Measurements from ENCODE around the gene UIMC1.

The UIMC1 gene

DNA sequence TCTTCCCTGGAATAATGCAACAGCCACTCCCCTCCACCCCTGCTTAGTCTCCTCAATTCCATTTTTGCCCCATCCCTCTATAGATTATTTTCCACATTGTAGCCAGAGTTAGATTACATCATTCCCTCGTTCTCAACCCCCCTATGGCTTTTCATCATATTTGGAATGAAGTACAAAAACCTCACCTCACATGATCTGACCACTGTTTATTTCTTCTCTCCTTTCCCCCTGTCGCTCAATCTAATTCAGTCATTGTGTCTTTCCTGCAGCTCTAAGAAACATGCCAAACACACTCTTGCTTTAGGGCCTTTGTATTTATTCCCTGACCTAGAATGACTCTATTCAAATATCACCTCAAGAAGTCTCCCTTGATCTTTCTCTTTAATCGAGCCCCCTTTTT lies 84.9 kb downstream of the UIMC1 start:
- Histone ChIP-seq H3K36me3 (ENCODE audit: control insufficient read depth, low read depth, low read length) (peaks cover 5% of the 10 kb centered on the region), H3K4me1 (ENCODE audit: control insufficient read depth, low read depth, low read length) (no peaks in the 10 kb centered on the region), H3K4me3 (ENCODE audit: low read length) (no peak overlapping the region), H3K27me3 (ENCODE audit: control insufficient read depth, insufficient read depth, low read length) (no peaks in the 10 kb centered on the region), H3K9ac (ENCODE audit: low read length) (no peak overlapping the region), H3K27ac (ENCODE audit: low read length) (no peak overlapping the region), H3K9me3 (ENCODE audit: control insufficient read depth, low read depth, low read length) (no peaks in the 10 kb centered on the region)

DNA sequence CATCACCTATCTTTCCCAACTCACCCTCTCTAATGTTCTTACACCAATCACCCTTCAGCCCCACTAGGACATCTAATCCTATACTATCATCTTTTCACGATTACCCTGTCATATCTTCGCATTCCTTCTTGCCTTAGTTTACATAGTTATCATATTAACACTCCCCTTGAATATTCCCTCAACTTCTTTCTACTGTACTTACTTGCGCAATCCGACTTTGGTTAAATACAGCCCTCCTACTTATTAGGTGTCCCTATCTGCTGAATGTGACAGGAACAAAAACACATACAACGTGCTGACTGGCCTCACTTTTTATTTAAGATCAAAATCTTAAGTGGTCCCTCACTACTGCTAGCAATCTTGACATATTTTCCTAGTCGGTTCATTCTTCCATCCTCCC lies 88.0 kb downstream of the UIMC1 start:
- Histone ChIP-seq H3K27me3 (ENCODE audit: control insufficient read depth, insufficient read depth, low read length) (no peaks in the 10 kb centered on the region), H3K27ac (ENCODE audit: low read length) (no peak overlapping the region), H3K4me3 (ENCODE audit: low read length) (no peak overlapping the region), H3K36me3 (ENCODE audit: control insufficient read depth, low read depth, low read length) (peaks cover 5% of the 10 kb centered on the region), H3K9me3 (ENCODE audit: control insufficient read depth, low read depth, low read length) (no peaks in the 10 kb centered on the region), H3K4me1 (ENCODE audit: control insufficient read depth, low read depth, low read length) (no peaks in the 10 kb centered on the region), H3K9ac (ENCODE audit: low read length) (no peak overlapping the region)

- Histone ChIP-seq H3K27ac (ENCODE audit: low read length) (no peak overlapping the region), H3K27me3 (ENCODE audit: control insufficient read depth, insufficient read depth, low read length) (no peaks in the 10 kb centered on the region), H3K9me3 (ENCODE audit: control insufficient read depth, low read depth, low read length) (no peaks in the 10 kb centered on the region), H3K9ac (ENCODE audit: low read length) (no peak overlapping the region), H3K4me1 (ENCODE audit: control insufficient read depth, low read depth, low read length) (peaks cover 4% of the 10 kb centered on the region), H3K36me3 (ENCODE audit: control insufficient read depth, low read depth, low read length) (peaks cover 10% of the 10 kb centered on the region), H3K4me3 (ENCODE audit: low read length) (no peak overlapping the region)
Observed at GRCh38 chr5:176916337-176916736, 90.2 kb downstream of the UIMC1 start.

- H3K36me3 ChIP-seq (ENCODE audit: control insufficient read depth, low read depth, low read length): peaks cover 10% of the 10 kb centered on the region
- H3K27me3 ChIP-seq (ENCODE audit: control insufficient read depth, insufficient read depth, low read length): no peaks in the 10 kb centered on the region
- H3K9ac ChIP-seq (ENCODE audit: low read length): no peak overlapping the region
- H3K27ac ChIP-seq (ENCODE audit: low read length): no peak overlapping the region
- H3K4me1 ChIP-seq (ENCODE audit: control insufficient read depth, low read depth, low read length): peaks cover 4% of the 10 kb centered on the region
- no peaks in the 10 kb centered on the region for H3K9me3 ChIP-seq (ENCODE audit: control insufficient read depth, low read depth, low read length)
- H3K4me3 ChIP-seq (ENCODE audit: low read length): no peak overlapping the region
Observed at GRCh38 chr5:176915906-176916305, 90.7 kb downstream of the UIMC1 start.

- no peak overlapping the region for H3K27ac ChIP-seq (ENCODE audit: low read length)
- no peak overlapping the region for H3K4me3 ChIP-seq (ENCODE audit: low read length)
- H3K36me3 ChIP-seq (ENCODE audit: control insufficient read depth, low read depth, low read length): peaks cover 21% of the 10 kb centered on the region
- no peak overlapping the region for H3K9ac ChIP-seq (ENCODE audit: low read length)
- no peaks in the 10 kb centered on the region for H3K27me3 ChIP-seq (ENCODE audit: control insufficient read depth, insufficient read depth, low read length)
- H3K4me1 ChIP-seq (ENCODE audit: control insufficient read depth, low read depth, low read length): peaks cover 4% of the 10 kb centered on the region
- H3K9me3 ChIP-seq (ENCODE audit: control insufficient read depth, low read depth, low read length): no peaks in the 10 kb centered on the region
Observed at GRCh38 chr5:176912115-176912514, 94.5 kb downstream of the UIMC1 start.

DNA sequence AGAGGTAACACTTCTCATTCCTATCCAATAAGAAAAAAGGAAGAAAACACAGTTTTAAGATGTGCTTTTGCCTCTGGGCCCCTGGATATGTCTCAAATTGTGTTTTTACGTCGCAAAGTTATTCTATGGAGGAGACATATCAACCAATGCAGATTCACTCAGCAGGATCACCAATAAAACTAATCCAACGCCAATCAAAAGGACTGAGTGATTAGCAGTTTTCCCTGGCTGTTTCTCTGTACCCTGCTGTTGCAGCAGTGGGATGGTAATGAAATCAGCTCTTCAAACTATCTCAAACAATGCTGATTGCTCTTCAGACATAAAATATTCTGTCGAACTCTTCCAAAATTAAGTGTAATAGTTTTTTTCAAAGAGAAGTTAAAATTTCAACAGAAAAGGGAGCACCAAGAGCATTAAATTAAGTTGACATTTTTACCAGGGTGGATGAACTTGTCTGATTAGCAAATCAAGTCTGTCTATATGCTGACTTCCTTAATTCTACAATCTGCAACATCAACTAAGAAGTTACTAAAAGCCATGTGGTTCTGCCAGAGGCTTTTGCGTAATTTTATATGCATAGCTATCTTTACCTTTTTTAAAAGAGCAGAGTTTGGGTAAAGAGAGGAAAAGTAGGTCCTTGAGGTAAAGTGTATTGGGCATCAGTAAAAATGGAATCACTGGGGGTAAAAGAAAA lies 97.8 kb downstream of the UIMC1 start:
- Histone ChIP-seq H3K27ac (ENCODE audit: low read length) (no peak overlapping the region), H3K36me3 (ENCODE audit: control insufficient read depth, low read depth, low read length) (peaks cover 54% of the 10 kb centered on the region), H3K9ac (ENCODE audit: low read length) (no peak overlapping the region), H3K27me3 (ENCODE audit: control insufficient read depth, insufficient read depth, low read length) (no peaks in the 10 kb centered on the region), H3K4me3 (ENCODE audit: low read length) (no peak overlapping the region), H3K9me3 (ENCODE audit: control insufficient read depth, low read depth, low read length) (no peaks in the 10 kb centered on the region), H3K4me1 (ENCODE audit: control insufficient read depth, low read depth, low read length) (peaks cover 4% of the 10 kb centered on the region)

GRCh38 chr5:176906796-176907195 lies 99.8 kb downstream of the UIMC1 start:
- Histone ChIP-seq H3K4me1 (ENCODE audit: control insufficient read depth, low read depth, low read length) (no peaks in the 10 kb centered on the region), H3K36me3 (ENCODE audit: control insufficient read depth, low read depth, low read length) (peaks cover 64% of the 10 kb centered on the region)

DNA sequence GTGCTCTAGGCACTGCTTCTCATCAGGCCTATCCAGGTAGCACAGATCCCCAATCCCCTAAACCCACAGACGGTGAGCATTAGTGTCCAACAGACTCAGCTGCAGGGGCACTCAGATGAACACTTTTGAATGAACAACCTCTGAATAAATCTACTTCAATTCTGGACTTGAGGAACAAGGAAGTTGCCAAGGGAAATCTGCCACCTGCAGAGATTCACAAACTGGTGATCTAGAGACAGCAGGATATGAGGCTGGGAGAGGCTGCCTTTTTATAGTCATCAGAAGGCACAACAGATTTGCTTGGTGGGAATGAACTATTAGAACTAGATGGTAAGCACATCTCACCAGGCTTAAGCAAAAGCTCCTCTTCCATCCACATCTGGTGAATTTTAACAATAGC lies 100.5 kb downstream of the UIMC1 start:
- H3K4me1 ChIP-seq (ENCODE audit: control insufficient read depth, low read depth, low read length): no peaks in the 10 kb centered on the region
- H3K4me3 ChIP-seq (ENCODE audit: low read length): no peak overlapping the region
- H3K36me3 ChIP-seq (ENCODE audit: control insufficient read depth, low read depth, low read length): peaks cover 63% of the 10 kb centered on the region
- no peaks in the 10 kb centered on the region for H3K9me3 ChIP-seq (ENCODE audit: control insufficient read depth, low read depth, low read length)
- H3K27me3 ChIP-seq (ENCODE audit: control insufficient read depth, insufficient read depth, low read length): no peaks in the 10 kb centered on the region
- H3K27ac ChIP-seq (ENCODE audit: low read length): no peak overlapping the region
- H3K9ac ChIP-seq (ENCODE audit: low read length): no peak overlapping the region

More at GRCh38 chr5:176906796-176907195, 99.8 kb downstream of the UIMC1 start:
- Histone ChIP-seq H3K27me3 (ENCODE audit: control insufficient read depth, insufficient read depth, low read length) (no peaks in the 10 kb centered on the region), H3K9me3 (ENCODE audit: control insufficient read depth, low read depth, low read length) (no peaks in the 10 kb centered on the region), H3K9ac (ENCODE audit: low read length) (no peak overlapping the region), H3K27ac (ENCODE audit: low read length) (no peak overlapping the region), H3K4me3 (ENCODE audit: low read length) (no peak overlapping the region)

GRCh38 chr5:176904276-176904675 lies 102.3 kb downstream of the UIMC1 start:
- H3K36me3 ChIP-seq (ENCODE audit: control insufficient read depth, low read depth, low read length): peaks cover 63% of the 10 kb centered on the region
- H3K4me1 ChIP-seq (ENCODE audit: control insufficient read depth, low read depth, low read length): peaks cover 2% of the 10 kb centered on the region
- H3K9me3 ChIP-seq (ENCODE audit: control insufficient read depth, low read depth, low read length): no peaks in the 10 kb centered on the region
- H3K27ac ChIP-seq (ENCODE audit: low read length): no peak overlapping the region
- no peaks in the 10 kb centered on the region for H3K27me3 ChIP-seq (ENCODE audit: control insufficient read depth, insufficient read depth, low read length)
- H3K9ac ChIP-seq (ENCODE audit: low read length): no peak overlapping the region
- no peak overlapping the region for H3K4me3 ChIP-seq (ENCODE audit: low read length)

- peaks cover 56% of the 10 kb centered on the region for H3K36me3 ChIP-seq (ENCODE audit: control insufficient read depth, low read depth, low read length)
- no peak overlapping the region for H3K27ac ChIP-seq (ENCODE audit: low read length)
- H3K4me1 ChIP-seq (ENCODE audit: control insufficient read depth, low read depth, low read length): peaks cover 5% of the 10 kb centered on the region
- no peaks in the 10 kb centered on the region for H3K27me3 ChIP-seq (ENCODE audit: control insufficient read depth, insufficient read depth, low read length)
- no peaks in the 10 kb centered on the region for H3K9me3 ChIP-seq (ENCODE audit: control insufficient read depth, low read depth, low read length)
- H3K4me3 ChIP-seq (ENCODE audit: low read length): no peak overlapping the region
- H3K9ac ChIP-seq (ENCODE audit: low read length): no peak overlapping the region
Observed at GRCh38 chr5:176902911-176903664, 103.5 kb downstream of the UIMC1 start.

GRCh38 chr5:176902102-176902814 lies 104.3 kb downstream of the UIMC1 start:
- Histone ChIP-seq H3K4me1 (ENCODE audit: control insufficient read depth, low read depth, low read length) (peaks cover 5% of the 10 kb centered on the region), H3K27ac (ENCODE audit: low read length) (no peak overlapping the region), H3K4me3 (ENCODE audit: low read length) (no peak overlapping the region), H3K27me3 (ENCODE audit: control insufficient read depth, insufficient read depth, low read length) (no peaks in the 10 kb centered on the region), H3K9ac (ENCODE audit: low read length) (no peak overlapping the region), H3K9me3 (ENCODE audit: control insufficient read depth, low read depth, low read length) (no peaks in the 10 kb centered on the region), H3K36me3 (ENCODE audit: control insufficient read depth, low read depth, low read length) (peaks cover 47% of the 10 kb centered on the region)
